Measurements from ENCODE around the gene BPIFB4. TPM values are rescaled to one million over a fixed set of nuclear protein-coding genes. Genes with fewer than 3 reads are reported as not detected.
"Not testable (repeated sequence)": the region's sequence is repeated elsewhere in the genome, so short reads cannot be mapped to it uniquely, and the experiment has no call there.

BPIFB4 gene
- polyA plus RNA-seq, 4 donors: not detected

DNA sequence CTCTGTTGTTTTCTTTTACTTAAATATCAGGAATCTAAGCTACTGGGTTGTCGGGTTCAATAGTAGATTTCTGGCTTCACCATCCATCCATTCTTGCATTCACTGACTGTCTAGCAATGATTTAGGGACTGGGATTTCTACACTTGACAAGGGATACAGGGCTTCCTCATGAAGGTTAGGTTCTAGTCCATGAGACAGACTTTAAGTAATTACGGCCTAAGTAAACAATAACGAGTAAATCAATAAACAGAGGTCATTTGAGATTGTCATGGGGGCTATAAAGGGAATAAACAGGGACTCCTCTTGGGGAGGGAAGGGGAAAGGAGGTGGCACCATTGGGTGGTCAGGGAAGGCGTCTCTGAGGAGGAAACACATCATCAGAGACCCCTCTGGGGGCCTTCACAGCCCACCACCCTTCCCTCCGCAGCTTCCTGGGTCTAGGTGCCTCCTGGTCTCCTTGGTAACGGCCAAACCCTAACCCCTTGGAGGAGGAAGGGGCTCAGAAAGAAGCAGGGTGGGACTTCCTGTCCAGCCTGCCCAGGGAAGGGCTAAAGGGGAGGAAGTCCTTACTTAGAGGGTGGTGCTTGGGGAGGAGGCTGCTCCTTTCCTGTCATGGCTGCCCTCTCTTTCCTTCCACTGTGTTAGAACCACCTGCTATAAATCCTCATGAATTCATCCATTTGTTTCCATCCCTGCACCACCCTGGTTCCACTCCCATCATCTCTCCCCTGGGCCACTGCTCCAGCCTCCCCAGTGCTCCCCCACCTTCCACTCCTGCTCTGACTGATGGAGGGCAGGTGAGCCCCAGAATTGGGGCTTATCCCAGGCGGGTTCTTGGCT, 33.3 kb downstream of the BPIFB4 start:
- no peak for DNase-seq (ENCODE audit: low read depth in 4 of 4, low spot score in 2 of 4)

DNA sequence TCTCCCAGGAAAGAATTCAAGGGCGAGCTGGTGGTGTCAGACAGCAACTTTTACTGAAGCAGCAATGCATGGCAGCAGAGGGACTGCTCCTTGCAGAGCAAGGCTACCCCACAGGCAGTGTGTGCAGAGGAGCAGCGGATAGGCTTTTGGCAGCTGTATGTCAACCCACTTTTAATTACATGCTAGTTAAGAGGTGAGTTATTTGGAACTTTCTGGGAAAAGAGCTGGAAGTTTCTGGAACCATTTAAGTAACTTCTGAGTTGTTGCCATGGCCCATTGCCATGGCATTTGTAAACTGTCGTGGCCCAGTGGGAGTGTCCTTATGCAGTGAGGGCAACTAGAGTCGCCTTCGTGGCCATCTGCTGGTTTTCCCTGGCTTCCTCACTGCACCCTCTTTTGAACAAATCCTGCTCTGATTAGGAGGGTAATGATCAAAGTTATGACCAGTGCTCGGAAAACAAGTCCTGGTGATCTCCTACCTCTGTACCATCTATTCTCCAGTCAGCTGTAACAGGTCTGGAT, 34.0 kb downstream of the BPIFB4 start:
- DNase-seq (ENCODE audit: low read depth in 4 of 4, low spot score in 2 of 4): no peak

DNA sequence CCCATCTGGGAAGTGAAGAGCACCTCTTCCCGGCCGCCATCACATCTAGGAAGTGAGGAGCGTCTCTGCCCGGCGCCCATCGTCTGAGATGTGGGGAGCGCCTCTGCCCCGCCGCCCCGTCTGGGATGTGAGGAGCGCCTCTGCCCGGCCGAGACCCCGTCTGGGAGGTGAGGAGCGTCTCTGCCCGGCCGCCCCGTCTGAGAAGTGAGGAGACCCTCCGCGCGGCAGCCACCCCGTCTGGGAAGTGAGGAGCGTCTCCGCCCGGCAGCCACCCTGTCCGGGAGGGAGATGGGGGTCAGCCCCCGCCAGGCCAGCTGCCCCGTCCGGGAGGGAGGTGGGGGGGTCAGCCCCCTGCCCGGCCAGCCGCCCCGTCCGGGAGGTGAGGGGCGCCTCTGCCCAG, 36.1 kb downstream of the BPIFB4 start:
- not testable (repeated sequence) for DNase-seq (ENCODE audit: low read depth in 4 of 4, low spot score in 2 of 4)

- no peak for DNase-seq (ENCODE audit: low read depth in 4 of 4, low spot score in 2 of 4)
These were observed 40.6 kb downstream of the BPIFB4 start for GRCh38 chr20:33119725-33120720.

- no peak for DNase-seq (ENCODE audit: low read depth in 4 of 4, low spot score in 2 of 4)
These were observed 41.5 kb downstream of the BPIFB4 start for GRCh38 chr20:33120934-33121333.

DNA sequence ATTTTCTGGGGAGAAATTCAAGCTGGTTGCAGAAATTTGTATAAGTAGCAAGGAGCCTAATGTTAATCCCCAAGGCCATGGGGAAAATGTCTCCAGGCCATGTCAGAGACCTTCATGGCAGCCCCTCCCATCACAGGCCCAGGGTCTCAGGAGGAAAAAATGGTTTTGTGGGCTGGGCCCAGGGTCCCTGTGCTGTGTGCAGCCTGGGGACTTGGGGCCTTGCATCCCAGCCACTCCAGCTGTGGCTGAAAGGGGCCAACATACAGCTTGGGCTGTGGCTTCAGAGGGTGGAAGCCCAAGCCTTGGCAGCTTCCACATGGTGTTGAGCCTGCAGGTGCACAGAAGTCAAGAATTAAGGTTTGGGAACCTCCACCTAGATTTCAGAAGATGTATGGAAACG, 42.9 kb downstream of the BPIFB4 start:
- not testable (repeated sequence) for DNase-seq (ENCODE audit: low read depth in 4 of 4, low spot score in 2 of 4)

GRCh38 chr20:33124261-33124660, 44.8 kb downstream of the BPIFB4 start:
- DNase-seq (ENCODE audit: low read depth in 4 of 4, low spot score in 2 of 4): no peak

DNA sequence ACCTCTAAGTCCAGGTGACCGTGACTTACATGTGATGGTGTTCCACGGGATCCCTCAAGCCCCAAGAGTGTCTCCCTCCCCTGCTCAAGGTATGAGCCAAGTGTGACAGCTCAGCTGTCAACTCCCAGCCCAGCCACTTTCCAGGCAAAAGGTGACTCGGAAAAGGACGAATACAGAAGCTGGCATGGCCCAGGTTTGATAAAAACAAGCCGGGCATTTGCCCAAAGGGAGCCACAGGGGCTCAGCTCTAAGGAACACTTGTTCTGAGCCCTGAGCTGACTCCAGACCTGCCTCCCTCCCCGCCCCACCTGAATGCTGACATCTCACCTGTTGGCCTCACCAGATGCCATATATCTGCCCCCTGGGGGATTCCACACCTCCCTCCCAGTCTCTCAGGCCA, 45.6 kb downstream of the BPIFB4 start:
- no peak for DNase-seq (ENCODE audit: low read depth in 4 of 4, low spot score in 2 of 4)

- no peak for DNase-seq (ENCODE audit: low read depth in 4 of 4, low spot score in 2 of 4)
These were observed 46.5 kb downstream of the BPIFB4 start for GRCh38 chr20:33125983-33126382.

- DNase-seq (ENCODE audit: low read depth in 4 of 4, low spot score in 2 of 4): no peak
These were observed 48.1 kb downstream of the BPIFB4 start for GRCh38 chr20:33127422-33128097.

DNA sequence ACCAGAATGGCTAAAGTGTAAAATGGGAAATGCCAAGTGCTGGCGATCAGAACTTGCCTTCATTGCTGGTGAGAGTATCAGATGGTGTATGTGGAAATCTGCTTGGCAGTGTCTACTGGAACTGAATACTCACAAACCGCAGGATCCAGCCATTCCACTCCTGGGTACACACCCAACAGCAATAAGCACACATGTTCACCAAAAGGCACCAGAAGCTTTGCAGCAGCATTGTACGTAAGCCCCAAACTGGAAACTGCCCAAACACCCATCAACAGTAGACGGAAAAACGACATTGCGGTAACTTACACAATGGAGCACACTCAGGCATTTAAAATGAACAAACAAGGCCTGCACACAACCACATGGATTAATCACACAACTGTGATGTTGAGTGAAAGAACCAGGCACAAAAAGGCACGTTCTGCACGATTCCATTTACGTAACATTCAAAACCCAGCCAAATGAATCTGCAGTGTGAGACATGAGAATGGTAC, 51.2 kb downstream of the BPIFB4 start:
- no peak for DNase-seq (ENCODE audit: low read depth in 4 of 4, low spot score in 2 of 4)

GRCh38 chr20:33131949-33132473, 52.6 kb downstream of the BPIFB4 start:
- DNase-seq (ENCODE audit: low read depth in 4 of 4, low spot score in 2 of 4): no peak

DNA sequence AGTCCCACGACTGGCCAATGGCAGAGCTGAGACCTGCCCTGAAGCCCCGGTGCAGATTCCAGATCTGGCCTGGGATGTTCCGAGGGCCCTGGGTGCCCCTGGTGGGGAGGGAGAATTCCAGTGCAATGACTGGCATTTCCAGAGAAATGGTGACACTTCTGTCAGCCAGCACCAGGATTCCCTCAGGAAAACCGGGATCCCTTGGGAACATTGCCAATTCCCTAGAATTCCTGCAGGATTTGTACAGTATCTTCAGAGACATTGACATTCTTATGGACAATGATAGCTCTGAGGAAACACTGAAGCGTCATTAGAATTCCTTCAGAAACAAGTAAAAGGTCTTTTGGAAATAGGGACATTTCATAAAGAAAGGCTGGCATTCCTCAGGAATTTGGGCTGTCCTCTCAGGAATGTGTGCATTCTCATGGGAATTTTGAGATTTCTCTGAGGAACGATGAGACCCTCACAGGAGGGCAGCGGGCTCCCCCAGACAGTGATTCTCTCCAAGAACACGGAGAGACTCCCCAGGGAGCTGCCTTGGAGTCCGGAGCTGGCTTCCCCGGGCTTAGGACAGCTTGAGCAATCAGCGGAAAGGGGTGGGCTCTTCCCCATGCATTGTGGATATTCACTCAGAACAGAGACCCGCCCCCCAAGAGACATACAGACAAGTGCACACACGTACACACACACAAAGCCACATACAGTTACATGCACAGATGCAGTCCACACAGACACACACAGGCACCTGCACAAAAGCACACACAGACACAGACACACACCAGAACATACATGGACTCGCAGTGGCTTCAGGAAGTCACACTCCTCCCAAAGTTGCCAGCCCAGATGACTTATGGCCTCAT, 53.3 kb downstream of the BPIFB4 start:
- no peak for DNase-seq (ENCODE audit: low read depth in 4 of 4, low spot score in 2 of 4)

- DNase-seq (ENCODE audit: low read depth in 4 of 4, low spot score in 2 of 4): no peak
These were observed 54.0 kb downstream of the BPIFB4 start for GRCh38 chr20:33133373-33133941.

DNA sequence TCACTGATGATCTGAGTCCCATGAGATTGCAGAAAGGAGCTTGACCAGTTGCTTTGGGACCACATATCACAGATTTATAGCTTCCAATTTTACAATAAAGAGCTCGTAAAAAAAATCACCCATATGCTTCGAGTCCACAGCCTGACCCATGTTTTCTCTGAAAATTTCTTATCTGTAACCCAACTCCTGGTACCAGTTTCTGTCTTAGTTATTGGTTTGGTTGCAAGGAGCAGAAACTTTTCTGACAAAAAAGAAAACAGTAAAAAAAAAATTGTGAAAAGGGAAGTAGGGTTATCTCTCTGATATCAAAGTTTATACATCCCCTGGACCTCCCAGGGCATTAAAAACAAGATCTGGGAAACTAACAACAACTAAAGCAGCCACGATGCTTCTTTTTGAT, 57.8 kb downstream of the BPIFB4 start:
- DNase-seq (ENCODE audit: low read depth in 4 of 4, low spot score in 2 of 4): no peak

DNA sequence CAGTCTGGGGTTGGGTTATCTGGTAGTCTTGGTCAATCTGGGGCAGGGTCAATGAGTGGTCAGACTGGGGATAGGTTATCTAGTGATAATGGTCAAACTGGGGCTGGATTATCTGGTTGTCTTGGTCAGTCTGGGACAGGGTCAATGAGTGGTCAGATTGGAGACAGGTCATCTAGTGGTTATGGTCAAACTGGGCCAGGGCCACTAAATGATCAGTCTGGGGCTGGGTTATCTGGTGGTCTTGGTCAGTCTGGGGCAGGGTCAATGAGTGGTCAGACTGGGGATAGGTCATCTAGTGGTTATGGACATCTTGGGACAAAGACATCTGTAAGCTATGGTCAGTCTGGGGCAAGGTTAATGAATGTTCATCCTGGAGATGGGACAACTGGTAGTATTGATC, 60.0 kb downstream of the BPIFB4 start:
- DNase-seq (ENCODE audit: low read depth in 4 of 4, low spot score in 2 of 4): no peak

- DNase-seq (ENCODE audit: low read depth in 4 of 4, low spot score in 2 of 4): no peak
These were observed 66.1 kb downstream of the BPIFB4 start for GRCh38 chr20:33145521-33145920.

DNA sequence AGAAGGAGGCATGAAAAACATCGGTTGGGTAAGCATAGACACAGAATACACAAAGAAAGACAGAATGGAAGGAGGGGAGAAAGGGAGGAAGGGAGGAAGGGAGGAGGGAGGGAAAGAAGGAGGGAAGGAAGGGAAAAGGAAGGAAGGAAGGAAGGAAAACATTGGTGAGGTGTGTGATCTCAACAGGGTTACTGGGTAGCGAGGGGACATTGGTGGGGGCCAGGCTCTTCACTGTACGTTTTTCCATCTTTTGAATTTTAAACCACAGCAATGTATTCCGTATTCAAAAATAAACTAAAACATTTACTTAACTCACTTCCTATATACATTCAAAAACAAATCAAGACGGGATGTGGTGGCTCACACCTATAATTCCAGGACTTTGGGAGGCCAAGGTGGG, 67.9 kb downstream of the BPIFB4 start:
- no peak for DNase-seq (ENCODE audit: low read depth in 4 of 4, low spot score in 2 of 4)

- DNase-seq (ENCODE audit: low read depth in 4 of 4, low spot score in 2 of 4): no peak
These were observed 68.6 kb downstream of the BPIFB4 start for GRCh38 chr20:33148040-33148439.
